ENCODE data around the gene DDIT3. TPM values are rescaled to one million over a fixed set of nuclear protein-coding genes. Genes with fewer than 3 reads are reported as not detected.

Gene DDIT3
- total RNA-seq, 1 experiment from 2014 or later = 14.1 TPM

GRCh38 chr12:57515934-57516541, 4.3 kb downstream of the DDIT3 start:
- Histone ChIP-seq H2AK5ac (ENCODE audit: insufficient read length, low read length) (no peak overlapping the region), H4K5ac (ENCODE audit: insufficient read length, low read depth, low read length) (no peak overlapping the region), H3K9me3 (ENCODE audit: control insufficient read depth, low read depth, low read length) (no peaks in the 10 kb centered on the region), H3T11ph (ENCODE audit: low read length) (no peak overlapping the region), H2BK20ac (ENCODE audit: low read depth, low read length, poor library complexity, severe bottlenecking) (no peak overlapping the region), H3K4me2 (ENCODE audit: insufficient read depth, insufficient read length, low read length) (no peak overlapping the region), H2BK15ac (ENCODE audit: low read depth, low read length) (no peak overlapping the region), H3K4ac (ENCODE audit: low read depth, low read length) (no peak overlapping the region), H3K27me3 (ENCODE audit: insufficient read depth, low read length) (no peaks in the 10 kb centered on the region), H3K14ac (ENCODE audit: insufficient read depth, low read length) (no peak overlapping the region), H3K79me1 (ENCODE audit: insufficient read depth, low read depth, low read length, poor library complexity, severe bottlenecking) (no peaks in the 10 kb centered on the region), H3K56ac (ENCODE audit: insufficient read length, low read depth, low read length) (no peak overlapping the region), H3K4me1 (ENCODE audit: insufficient read depth, low read length) (no peaks in the 10 kb centered on the region; the same call in 1 of the 2 replicates), H3K23ac (ENCODE audit: insufficient read length, low read depth, low read length) (no peak overlapping the region), H3K23me2 (ENCODE audit: insufficient read length, low read depth, low read length, poor library complexity, severe bottlenecking) (peaks cover 11% of the 10 kb centered on the region), H4K91ac (ENCODE audit: insufficient read length, low read depth, low read length) (no peak overlapping the region), H2AFZ (ENCODE audit: low read length) (no peak overlapping the region), H3K9ac (ENCODE audit: extremely low read depth, insufficient read length, low read length) (no peak overlapping the region), H4K20me1 (ENCODE audit: control insufficient read depth, insufficient read depth, insufficient read length) (no peaks in the 10 kb centered on the region), H4K8ac (replicated peaks; ENCODE audit: insufficient read length, low read depth, low read length) (no peak overlapping the region), H2BK12ac (ENCODE audit: insufficient read length, low read depth, low read length) (no peak overlapping the region), H3K18ac (ENCODE audit: insufficient read length, low read depth, low read length) (no peak overlapping the region), H3K79me2 (ENCODE audit: insufficient read depth, low read length) (0 out of 2 replicates have a peak, but pooled peaks cover 1% of the 10 kb centered on the region), H2BK5ac (ENCODE audit: insufficient read length, low read length) (no peak overlapping the region), H3K27ac (ENCODE audit: insufficient read length, low read depth, low read length) (no peak overlapping the region), H2BK120ac (ENCODE audit: low read depth, low read length, poor library complexity, severe bottlenecking) (no peak overlapping the region)
- TF ChIP-seq CTCF (conservative IDR thresholded peaks at IDR 0.05) = no peak
- Mint-ChIP-seq H3K27me3 (ENCODE audit: low read depth) (0 out of 2 replicates have a peak, but pooled peaks cover 2% of the 10 kb centered on the region), H3K4me3 (no peak overlapping the region), H3K36me3 (ENCODE audit: insufficient read depth in 1 of 3, low read depth in 3 of 3) (peaks cover 66 to 83% (median 77%) of the 10 kb centered on the region in 3 experiments), H3K27ac (peak overlapping the region in 1 of 3 experiments; percentile 53; a peak in 2 of 7 replicates), H3K9me3 (no peaks in the 10 kb centered on the region), H3K4me1 (peaks cover 14 to 18% of the 10 kb centered on the region in 2 experiments)
- DNase-seq = no peak
- WGBS (ENCODE audit: extremely low coverage, insufficient read length, low lambda C conversion rate) = no CpG with 5 or more reads among the region's 11 CpGs

All from H9 (cell line).